WTC11 (cell line): Measurements from ENCODE around the gene DNAI7. TPM values are rescaled to one million over a fixed set of nuclear protein-coding genes. Genes with fewer than 3 reads are reported as not detected.
A peak's percentile ranks its signal among the peaks of the same experiment; 100 is the strongest.

Experiments
- ATAC-seq: fragments of 200-7000 bp; cut with Tn5 transposase; 2 replicates; pipeline ENCODE4 v1.10.0; 2021; ENCODE audit warnings: mild to moderate bottlenecking, moderate library complexity
- CTCF ChIA-PET: fragments of 300-600 bp; sonication (Branson Sonifier 250); formaldehyde crosslinking; loops from one replicate; lab custom pipeline; 2021; ENCODE audit warnings: antibody characterized with exemption; lab: Charles Lee
- POLR2A ChIA-PET: fragments of 350-600 bp; sonication (Branson Sonifier 250); formaldehyde crosslinking; loops from one replicate; lab custom pipeline; 2021; ENCODE audit warnings: antibody characterized with exemption; lab: Charles Lee
- DNase-seq: peaks from one replicate; pipeline ENCODE4 v3.0.0; 2021; ENCODE audit warnings: low spot score
- H3K27ac Mint-ChIP-seq: 2 replicates; pipeline ENCODE4 v1.8.0; 2021; ENCODE audit warnings: mixed read lengths
- H3K27me3 Mint-ChIP-seq: 2 replicates; pipeline ENCODE4 v1.8.0; 2021; ENCODE audit warnings: low read depth, mild to moderate bottlenecking, moderate library complexity, mixed read lengths
- H3K36me3 Mint-ChIP-seq: 2 replicates; pipeline ENCODE4 v1.8.0; 2021; ENCODE audit warnings: mixed read lengths
- H3K4me1 Mint-ChIP-seq: 2 replicates; pipeline ENCODE4 v1.8.0; 2022; ENCODE audit warnings: mixed read lengths
- H3K4me3 Mint-ChIP-seq: 2 replicates; pipeline ENCODE4 v1.8.0; 2021; ENCODE audit warnings: mild to moderate bottlenecking, moderate library complexity, mixed read lengths
- H3K9me3 Mint-ChIP-seq: 2 replicates; pipeline ENCODE4 v1.8.0; 2021; ENCODE audit warnings: mixed read lengths
- AFF4 ChIP-seq: sonication (generic); formaldehyde crosslinking; IDR thresholded peaks from 2 replicates; pipeline ENCODE4 v1.8.1; 2023; ENCODE audit warnings: mild to moderate bottlenecking, missing genetic modification reagents, borderline replicate concordance
- CDX4 ChIP-seq: fragments of 250-450 bp; sonication (Bioruptor Pico); IDR thresholded peaks from 2 replicates; pipeline ENCODE4 v1.9.0; 2021; ENCODE audit warnings: moderate library complexity, mild to moderate bottlenecking, inconsistent platforms, borderline replicate concordance
- E2F4 ChIP-seq: sonication (generic); formaldehyde crosslinking; IDR thresholded peaks from 2 replicates; pipeline ENCODE4 v1.8.1; 2022; ENCODE audit warnings: low read depth, mild to moderate bottlenecking, moderate library complexity, missing genetic modification reagents, borderline replicate concordance
- FOXP4 ChIP-seq: sonication (generic); formaldehyde crosslinking; IDR thresholded peaks from 2 replicates; pipeline ENCODE4 v1.8.0; 2022; ENCODE audit warnings: mild to moderate bottlenecking, missing genetic modification reagents
- GTF2I ChIP-seq: fragments of 250-450 bp; sonication (Bioruptor Pico); conservative IDR thresholded peaks from 2 replicates; pipeline ENCODE4 v1.4.0; 2021; ENCODE audit warnings: mild to moderate bottlenecking
- IRF1 ChIP-seq: sonication (generic); formaldehyde crosslinking; IDR thresholded peaks from 2 replicates; pipeline ENCODE4 v1.8.0; 2023; ENCODE audit warnings: missing genetic modification reagents
- IRF2 ChIP-seq: sonication (generic); formaldehyde crosslinking; IDR thresholded peaks from 2 replicates; pipeline ENCODE4 v1.8.0; 2022; ENCODE audit warnings: low read depth, missing genetic modification reagents, borderline replicate concordance
- MAX ChIP-seq: sonication (generic); formaldehyde crosslinking; IDR thresholded peaks from 2 replicates; pipeline ENCODE4 v1.8.0; 2022; ENCODE audit warnings: mild to moderate bottlenecking, missing genetic modification reagents
- MLX ChIP-seq: sonication (generic); formaldehyde crosslinking; IDR thresholded peaks from 2 replicates; pipeline ENCODE4 v1.8.1; 2023; ENCODE audit warnings: mild to moderate bottlenecking, missing genetic modification reagents, moderate library complexity
- MXD4 ChIP-seq: fragments of 250-450 bp; sonication (Bioruptor Pico); IDR thresholded peaks from 2 replicates; pipeline ENCODE4 v1.8.0; 2021; ENCODE audit warnings: mild to moderate bottlenecking, moderate library complexity, borderline replicate concordance
- NFATC4 ChIP-seq: fragments of 250-450 bp; sonication (Bioruptor Pico); IDR thresholded peaks from 2 replicates; pipeline ENCODE4 v1.9.0; 2021; ENCODE audit warnings: mild to moderate bottlenecking
- NR3C1 ChIP-seq: sonication (generic); formaldehyde crosslinking; conservative IDR thresholded peaks from 2 replicates; pipeline ENCODE4 v1.8.1; 2023; ENCODE audit warnings: low read depth, mild to moderate bottlenecking, missing genetic modification reagents
- OVOL2 ChIP-seq: fragments of 250-450 bp; sonication (Bioruptor Pico); IDR thresholded peaks from 2 replicates; pipeline ENCODE4 v1.9.0; 2021; ENCODE audit warnings: mild to moderate bottlenecking, borderline replicate concordance
- SMAD4 ChIP-seq: sonication (generic); formaldehyde crosslinking; IDR thresholded peaks from 2 replicates; pipeline ENCODE4 v1.8.0; 2022; ENCODE audit warnings: mild to moderate bottlenecking, missing genetic modification reagents
- TCF7 ChIP-seq: sonication (generic); formaldehyde crosslinking; IDR thresholded peaks from 2 replicates; pipeline ENCODE4 v1.8.0; 2022; ENCODE audit warnings: mild to moderate bottlenecking, low read depth, missing genetic modification reagents, moderate library complexity
- TEAD1 ChIP-seq: sonication (generic); formaldehyde crosslinking; IDR thresholded peaks from 2 replicates; pipeline ENCODE4 v1.8.0; 2022; ENCODE audit warnings: mild to moderate bottlenecking, missing genetic modification reagents
- USF2 ChIP-seq: sonication (generic); formaldehyde crosslinking; IDR thresholded peaks from 2 replicates; pipeline ENCODE4 v1.8.1; 2023; ENCODE audit warnings: mild to moderate bottlenecking, missing genetic modification reagents, moderate library complexity
- ZNF121 ChIP-seq: sonication (generic); formaldehyde crosslinking; IDR thresholded peaks from 2 replicates; pipeline ENCODE4 v1.8.0; 2023; ENCODE audit warnings: missing genetic modification reagents
- ZNF423 ChIP-seq: fragments of 250-450 bp; sonication (Bioruptor Pico); IDR thresholded peaks from 2 replicates; pipeline ENCODE4 v2.1.2; 2022; ENCODE audit warnings: mild to moderate bottlenecking, moderate library complexity
- total RNA-seq: library from RNA; stranded (reverse); gene quantifications from 3 replicates; pipeline ENCODE4 v1.2.3, GENCODE V29; 2021

The DNAI7 gene
- total RNA-seq, 1 experiment from 2014 or later: not detected

- H3K27me3 Mint-ChIP-seq: no peaks in the 10 kb centered on the region
- TF ChIP-seq CDX4 (CRISPR knock-in tag): no peak
- TF ChIP-seq, all 79 proteins: peak for 0
- Mint-ChIP-seq H3K36me3 (no peaks in the 10 kb centered on the region), H3K27ac (peak overlapping the region; percentile 5), H3K4me3 (no peak overlapping the region), H3K4me1 (peaks cover 23% of the 10 kb centered on the region), H3K9me3 (no peaks in the 10 kb centered on the region)
- POLR2A ChIA-PET: interaction anchor here (0.7 kb wide), 1 partner anchor 896 kb away, joined by 3 read pairs; no protein-coding TSS in a partner anchor
- ATAC-seq: peak; percentile 56
- DNase-seq: no peak
- CTCF ChIA-PET: interaction anchor here (0.9 kb wide), 1 partner anchor 16 kb away, joined by 3 read pairs; no protein-coding TSS in a partner anchor
Measured at GRCh38 chr12:25151476-25151875, 43.5 kb downstream of the DNAI7 start.

GRCh38 chr12:25146686-25147085 is 48.3 kb downstream of the DNAI7 start:
- H3K9me3 Mint-ChIP-seq: no peaks in the 10 kb centered on the region
- H3K27ac Mint-ChIP-seq: no peak overlapping the region
- H3K27me3 Mint-ChIP-seq: no peaks in the 10 kb centered on the region
- no peaks in the 10 kb centered on the region for H3K36me3 Mint-ChIP-seq
- no peak for DNase-seq
- ChIA-PET POLR2A (interaction anchor here (0.7 kb wide), 1 partner anchor 9 kb away, joined by 4 read pairs; no protein-coding TSS in a partner anchor), CTCF (no interaction called here)
- no peak for ATAC-seq
- no peak overlapping the region for H3K4me3 Mint-ChIP-seq
- TF ChIP-seq USF2 (CRISPR knock-in tag) (no peak), OVOL2 (CRISPR knock-in tag) (no peak), TCF7 (CRISPR knock-in tag) (no peak), ZNF121 (CRISPR knock-in tag) (no peak), MXD4 (CRISPR knock-in tag) (no peak), CDX4 (CRISPR knock-in tag) (no peak), IRF2 (no peak), GTF2I (no peak), SMAD4 (CRISPR knock-in tag) (no peak), FOXP4 (CRISPR knock-in tag) (no peak), IRF1 (no peak), ZNF423 (no peak), TEAD1 (no peak), NFATC4 (CRISPR knock-in tag) (no peak), MLX (no peak)
- peaks cover 5% of the 10 kb centered on the region for H3K4me1 Mint-ChIP-seq

- ATAC-seq: peak; percentile 90
- H3K4me1 Mint-ChIP-seq: peaks cover 16% of the 10 kb centered on the region
- H3K36me3 Mint-ChIP-seq: no peaks in the 10 kb centered on the region
- H3K27me3 Mint-ChIP-seq: no peaks in the 10 kb centered on the region
- POLR2A ChIA-PET: interaction anchor here (0.7 kb wide), 1 partner anchor 88 kb away, joined by 3 read pairs; no protein-coding TSS in a partner anchor
- CTCF ChIA-PET: interaction anchor here (0.9 to 2.2 kb wide), 10 partner anchors 9 to 298 kb away, joined by 3 to 19 read pairs (median 4); no protein-coding TSS in a partner anchor
- peak; percentile 54 for DNase-seq
- H3K4me3 Mint-ChIP-seq: no peak overlapping the region
- no peak overlapping the region for H3K27ac Mint-ChIP-seq
- H3K9me3 Mint-ChIP-seq: peaks cover 7% of the 10 kb centered on the region
- TF ChIP-seq TEAD1: no peak
- no peak for TF ChIP-seq NFATC4 (CRISPR knock-in tag)
- no peak for TF ChIP-seq MAX (CRISPR knock-in tag)
- no peak for TF ChIP-seq E2F4 (CRISPR knock-in tag)
- no peak for TF ChIP-seq NR3C1 (CRISPR knock-in tag)
- no peak for TF ChIP-seq AFF4 (CRISPR knock-in tag)
Measured at GRCh38 chr12:25135531-25136154, 59.3 kb downstream of the DNAI7 start.
